HG03139 (cell line): Measurements from ENCODE around the gene CHRNA1.

ENCODE experiments used
- ATAC-seq: cut with Tn5 transposase; IDR thresholded peaks from one replicate; pipeline ENCODE4 v1.9.1; 2021; ENCODE audit not compliant: unreplicated experiment

Gene CHRNA1

GRCh38 chr2:174761837-174762236 lies 2.4 kb downstream of the CHRNA1 start:
- ATAC-seq, result no peak

GRCh38 chr2:174760845-174761473 lies 3.3 kb downstream of the CHRNA1 start:
- no peak for ATAC-seq

- ATAC-seq, result no peak
Measured at GRCh38 chr2:174759381-174760065, 4.7 kb downstream of the CHRNA1 start.

GRCh38 chr2:174756743-174757142 lies 7.5 kb downstream of the CHRNA1 start:
- ATAC-seq, result no peak

- ATAC-seq, result no peak
Measured at GRCh38 chr2:174753038-174753633, 11.1 kb downstream of the CHRNA1 start.

- ATAC-seq, result peak; percentile 80
Measured at GRCh38 chr2:174752403-174753037, 11.8 kb downstream of the CHRNA1 start.

- no peak for ATAC-seq
Measured at GRCh38 chr2:174750923-174751441, 13.3 kb downstream of the CHRNA1 start.

GRCh38 chr2:174749793-174750192 lies 14.5 kb downstream of the CHRNA1 start:
- no peak for ATAC-seq

GRCh38 chr2:174748948-174749347 lies 15.3 kb downstream of the CHRNA1 start:
- no peak for ATAC-seq

- no peak for ATAC-seq
Measured at GRCh38 chr2:174745142-174745541, 19.1 kb downstream of the CHRNA1 start.

- no peak for ATAC-seq
Measured at GRCh38 chr2:174744111-174744510, 20.2 kb downstream of the CHRNA1 start.

GRCh38 chr2:174740721-174741120 lies 23.6 kb downstream of the CHRNA1 start:
- no peak for ATAC-seq

GRCh38 chr2:174738841-174739240 lies 25.4 kb downstream of the CHRNA1 start:
- ATAC-seq, result no peak

- no peak for ATAC-seq
Measured at GRCh38 chr2:174731546-174731945, 32.7 kb downstream of the CHRNA1 start.

- no peak for ATAC-seq
Measured at GRCh38 chr2:174730698-174731018, 33.6 kb downstream of the CHRNA1 start.

- no peak for ATAC-seq
Measured at GRCh38 chr2:174729797-174730697, 34.2 kb downstream of the CHRNA1 start.

- no peak for ATAC-seq
Measured at GRCh38 chr2:174728096-174728495, 36.2 kb downstream of the CHRNA1 start.

- ATAC-seq, result no peak
Measured at GRCh38 chr2:174726212-174726611, 38.1 kb downstream of the CHRNA1 start.

- ATAC-seq, result no peak
Measured at GRCh38 chr2:174722942-174723592, 41.2 kb downstream of the CHRNA1 start.

GRCh38 chr2:174719016-174719415 lies 45.3 kb downstream of the CHRNA1 start:
- ATAC-seq, result no peak
